Measurements from ENCODE around the gene CMTM6. TPM values are rescaled to one million over a fixed set of nuclear protein-coding genes. Genes with fewer than 3 reads are reported as not detected.
A peak's percentile ranks its signal among the peaks of the same experiment; 100 is the strongest.
"Not testable (repeated sequence)": the region's sequence is repeated elsewhere in the genome, so short reads cannot be mapped to it uniquely, and the experiment has no call there.

Gene CMTM6
- total and polyA plus RNA-seq, 7 experiments from 2014 or later = 24.1 to 61.1 (median 38.1) TPM

GRCh38 chr3:32443478-32443877 lies 59.2 kb downstream of the CMTM6 start:
- H3K4me3 ChIP-seq (ENCODE audit: low read length) = no peak overlapping the region
- ChIA-PET CTCF (interaction anchor here (0.7 kb wide), 1 partner anchor 35 kb away, joined by 3 read pairs; no protein-coding TSS in a partner anchor), POLR2A (interaction anchor here (0.7 to 12.6 kb wide), 4 partner anchors 9 to 18 kb away, joined by 3 to 145 read pairs (median 4); no protein-coding TSS in a partner anchor)
- Mint-ChIP-seq H3K4me1 (peaks cover 38 to 93% (median 87%) of the 10 kb centered on the region in 7 donors), H3K36me3 (peaks cover 17 to 71% (median 55%) of the 10 kb centered on the region in 5 donors), H3K27me3 (no peaks in the 10 kb centered on the region), H3K27ac (peak overlapping the region in 7 of 9 donors; percentile 6 to 81 (median 60)), H3K4me3 (peak overlapping the region in 3 of 10 donors; percentile 2 to 34 (median 34)), H3K9me3 (peaks cover 0 to 5% (median 0%) of the 10 kb centered on the region in 11 donors)
- no peak overlapping the region for H3K27ac ChIP-seq (ENCODE audit: low read depth, low read length)
- peak; percentile 31 for ATAC-seq
- intact Hi-C loops (cut with micrococcal nuclease) = no loop called here
- peaks cover 26 to 34% of the 10 kb centered on the region in 2 donors for H3K4me1 ChIP-seq (ENCODE audit: control insufficient read depth in 2 of 2, insufficient read depth in 2 of 2, low read length in 2 of 2)
- H3K9me3 ChIP-seq (ENCODE audit: control insufficient read depth in 2 of 3, low read length in 3 of 3) = no peaks in the 10 kb centered on the region
- H3K36me3 ChIP-seq (ENCODE audit: control insufficient read depth in 2 of 3, insufficient read depth in 3 of 3, low read length in 3 of 3) = peaks cover 0 to 15% (median 3%) of the 10 kb centered on the region in 3 experiments
- no peaks in the 10 kb centered on the region for H3K27me3 ChIP-seq (ENCODE audit: control insufficient read depth in 2 of 2, insufficient read depth in 2 of 2, low read length in 2 of 2)
- DNase-seq = peak in 1 of 9 donors; percentile 16

GRCh38 chr3:32442766-32443165 lies 59.9 kb downstream of the CMTM6 start:
- Histone ChIP-seq H3K27ac (ENCODE audit: low read depth, low read length) (no peak overlapping the region), H3K27me3 (ENCODE audit: control insufficient read depth in 2 of 2, insufficient read depth in 2 of 2, low read length in 2 of 2) (no peaks in the 10 kb centered on the region), H3K4me3 (ENCODE audit: low read length) (no peak overlapping the region), H3K9me3 (ENCODE audit: control insufficient read depth in 2 of 3, low read length in 3 of 3) (no peaks in the 10 kb centered on the region), H3K36me3 (ENCODE audit: control insufficient read depth in 2 of 3, insufficient read depth in 3 of 3, low read length in 3 of 3) (peaks cover 0 to 14% (median 0%) of the 10 kb centered on the region in 3 experiments), H3K4me1 (ENCODE audit: control insufficient read depth in 2 of 2, insufficient read depth in 2 of 2, low read length in 2 of 2) (peaks cover 28 to 39% of the 10 kb centered on the region in 2 donors)
- ChIA-PET CTCF (interaction anchor here (0.6 to 0.7 kb wide), 2 partner anchors 16 to 35 kb away, joined by 3 read pairs; no protein-coding TSS in a partner anchor), POLR2A (interaction anchor here (0.6 to 12.6 kb wide), 4 partner anchors 10 to 57 kb away, joined by 3 to 145 read pairs (median 3); no protein-coding TSS in a partner anchor)
- intact Hi-C loops (cut with micrococcal nuclease) = no loop called here
- DNase-seq = no peak
- no peaks in the 10 kb centered on the region for H3K27me3 Mint-ChIP-seq
- peaks cover 12 to 64% (median 51%) of the 10 kb centered on the region in 5 donors for H3K36me3 Mint-ChIP-seq
- ATAC-seq = no peak
- H3K4me1 Mint-ChIP-seq = peaks cover 34 to 93% (median 87%) of the 10 kb centered on the region in 7 donors
- H3K4me3 Mint-ChIP-seq = peak overlapping the region in 1 of 10 donors; percentile 11
- H3K9me3 Mint-ChIP-seq = peaks cover 0 to 5% (median 0%) of the 10 kb centered on the region in 11 donors
- peak overlapping the region; percentile 2 to 81 (median 67) for H3K27ac Mint-ChIP-seq

DNA sequence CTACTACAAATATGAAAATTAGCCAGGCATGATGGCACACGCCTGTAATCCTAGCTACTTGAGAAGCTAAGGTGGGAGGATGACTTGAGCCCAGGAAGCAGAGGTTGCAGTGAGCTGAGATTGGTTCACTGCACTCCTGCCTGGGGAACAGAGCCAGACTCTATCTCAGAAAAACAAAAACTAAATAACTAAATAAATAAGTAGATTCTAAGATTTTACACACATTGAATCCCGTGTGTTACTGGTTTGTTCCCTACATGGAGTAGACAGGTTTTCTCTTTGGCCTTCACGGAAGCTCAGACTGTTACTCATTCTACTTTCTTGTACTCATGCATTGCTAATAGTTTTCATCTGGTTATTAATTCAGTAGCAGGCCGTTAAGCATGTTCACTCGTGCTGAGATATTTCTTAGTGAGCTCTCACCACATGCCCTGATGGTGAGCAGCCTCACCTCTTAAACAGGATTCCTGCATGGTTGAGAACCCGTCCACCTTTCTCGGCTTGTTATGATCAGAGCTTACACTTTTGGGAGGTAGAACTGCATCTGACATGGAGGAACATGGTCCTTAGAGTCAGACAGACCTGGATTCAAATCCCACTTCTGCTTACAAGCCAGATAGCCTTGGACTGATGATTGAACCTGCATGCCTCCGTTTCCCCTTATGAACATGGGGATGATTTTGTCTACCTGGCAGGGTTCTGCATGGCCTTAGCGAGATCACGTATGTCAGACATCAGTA lies 61.9 kb downstream of the CMTM6 start:
- Mint-ChIP-seq H3K4me1 (peaks cover 29 to 90% (median 82%) of the 10 kb centered on the region in 7 donors), H3K36me3 (peaks cover 3 to 45% (median 35%) of the 10 kb centered on the region in 5 donors), H3K4me3 (peak overlapping the region in 1 of 10 donors; percentile 12), H3K9me3 (peaks cover 0 to 5% (median 0%) of the 10 kb centered on the region in 11 donors), H3K27ac (peak overlapping the region in 7 of 9 donors; percentile 6 to 69 (median 33)), H3K27me3 (no peaks in the 10 kb centered on the region)
- peaks cover 37 to 40% of the 10 kb centered on the region in 2 donors for H3K4me1 ChIP-seq (ENCODE audit: control insufficient read depth in 2 of 2, insufficient read depth in 2 of 2, low read length in 2 of 2)
- DNase-seq = peak in 1 of 9 donors; percentile 12
- no peaks in the 10 kb centered on the region for H3K9me3 ChIP-seq (ENCODE audit: control insufficient read depth in 2 of 3, low read length in 3 of 3)
- no peak overlapping the region for H3K4me3 ChIP-seq (ENCODE audit: low read length)
- intact Hi-C loops (cut with micrococcal nuclease) = loop anchor here (1.0 kb wide), 1 partner anchor 7 kb away; no protein-coding TSS in a partner anchor
- CTCF ChIA-PET = interaction anchor here (1.1 to 1.4 kb wide), 3 partner anchors 10 to 40 kb away, joined by 3 to 5 read pairs (median 3); no protein-coding TSS in a partner anchor
- peaks cover 0 to 14% (median 0%) of the 10 kb centered on the region in 3 experiments for H3K36me3 ChIP-seq (ENCODE audit: control insufficient read depth in 2 of 3, insufficient read depth in 3 of 3, low read length in 3 of 3)
- H3K27me3 ChIP-seq (ENCODE audit: control insufficient read depth in 2 of 2, insufficient read depth in 2 of 2, low read length in 2 of 2) = no peaks in the 10 kb centered on the region
- POLR2A ChIA-PET = interaction anchor here (0.6 to 12.6 kb wide), 5 partner anchors 12 to 1826 kb away, joined by 3 to 145 read pairs (median 6); no protein-coding TSS in a partner anchor
- ATAC-seq = no peak
- H3K27ac ChIP-seq (ENCODE audit: low read depth, low read length) = no peak overlapping the region

DNA sequence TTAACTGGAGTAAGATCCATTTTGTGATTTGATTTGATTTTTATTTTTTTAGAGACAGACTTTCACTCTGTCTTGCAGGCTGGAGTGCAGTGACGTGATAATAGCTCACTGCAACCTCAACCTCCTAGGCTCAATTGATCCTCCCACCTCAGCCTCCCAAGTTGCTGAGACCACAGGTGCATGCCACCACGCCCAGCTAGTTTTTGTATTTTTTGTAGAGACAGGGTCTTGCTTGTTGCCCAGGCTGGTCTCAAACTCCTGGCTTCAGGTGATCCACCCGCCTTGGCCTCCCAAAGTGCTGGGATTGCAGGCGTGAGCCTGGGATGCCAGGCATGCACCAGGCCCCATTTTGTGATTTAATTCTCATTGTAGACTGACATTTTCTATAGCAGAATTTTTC lies 63.2 kb downstream of the CMTM6 start:
- not testable (repeated sequence) for H3K27ac ChIP-seq (ENCODE audit: low read depth, low read length); H3K27me3 Mint-ChIP-seq; H3K4me3 ChIP-seq (ENCODE audit: low read length); H3K9me3 Mint-ChIP-seq; H3K36me3 ChIP-seq (ENCODE audit: control insufficient read depth in 2 of 3, insufficient read depth in 3 of 3, low read length in 3 of 3); DNase-seq; H3K9me3 ChIP-seq (ENCODE audit: control insufficient read depth in 2 of 3, low read length in 3 of 3); H3K27me3 ChIP-seq (ENCODE audit: control insufficient read depth in 2 of 2, insufficient read depth in 2 of 2, low read length in 2 of 2)
- peaks cover 41 to 49% of the 10 kb centered on the region in 2 donors for H3K4me1 ChIP-seq (ENCODE audit: control insufficient read depth in 2 of 2, insufficient read depth in 2 of 2, low read length in 2 of 2)
- Mint-ChIP-seq H3K4me1 (peaks cover 29 to 91% (median 83%) of the 10 kb centered on the region in 7 donors), H3K36me3 (peaks cover 3 to 38% (median 28%) of the 10 kb centered on the region in 5 donors), H3K27ac (peak overlapping the region in 7 of 9 donors; percentile 45 to 87 (median 82)), H3K4me3 (peak overlapping the region in 3 of 10 donors; percentile 1 to 62 (median 10))
- POLR2A ChIA-PET = interaction anchor here (0.7 to 12.6 kb wide), 3 partner anchors 11 to 38 kb away, joined by 3 to 145 read pairs (median 29); no protein-coding TSS in a partner anchor
- CTCF ChIA-PET = interaction anchor here (0.9 to 1.5 kb wide), 2 partner anchors 21 to 29 kb away, joined by 3 to 4 read pairs; no protein-coding TSS in a partner anchor
- ATAC-seq = peak; percentile 23
- intact Hi-C loops (cut with micrococcal nuclease) = loop anchor here in 1 of 2 donors (10.0 kb wide), 2 partner anchors 525 to 1825 kb away; no protein-coding TSS in a partner anchor

DNA sequence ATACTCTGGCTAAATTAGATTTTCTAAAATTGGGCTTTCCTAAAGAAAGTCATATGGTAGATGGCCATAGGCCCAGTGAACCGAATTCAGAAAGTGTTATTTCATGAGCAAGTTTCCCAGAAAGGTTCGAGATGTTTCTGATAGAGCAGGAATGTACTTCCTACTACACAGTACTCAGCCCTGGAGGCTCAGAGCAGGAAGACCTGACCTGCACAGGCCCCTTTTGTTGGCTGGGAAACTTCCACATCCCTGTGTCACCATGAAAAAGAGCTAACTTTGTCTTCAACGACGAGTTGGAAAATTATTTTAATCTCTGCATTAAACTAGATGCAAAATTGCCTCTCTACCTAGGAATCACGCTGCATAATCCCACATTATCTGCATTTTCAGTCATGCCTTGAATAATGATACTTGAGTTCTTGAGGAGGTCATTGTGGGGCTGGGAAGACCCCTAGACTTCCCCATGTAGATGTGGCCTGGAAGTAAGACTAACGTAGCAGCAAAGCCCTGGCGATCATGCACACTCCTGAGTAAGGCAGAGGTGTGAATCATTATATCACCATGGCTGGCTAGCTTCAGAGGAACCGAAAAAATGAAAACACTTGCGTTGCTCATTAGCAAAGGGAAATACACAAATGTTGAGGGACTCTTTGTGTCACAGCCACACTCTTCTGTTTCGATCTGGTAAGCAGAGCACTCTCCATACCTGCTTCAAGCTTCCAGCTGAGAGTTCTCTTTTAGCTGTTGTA lies 63.9 kb downstream of the CMTM6 start:
- H3K27ac Mint-ChIP-seq = peak overlapping the region; percentile 45 to 87 (median 80)
- DNase-seq (peak in 1 of 9 donors; percentile 24), ATAC-seq (peak; percentile 65)
- H3K4me3 Mint-ChIP-seq = peak overlapping the region in 6 of 10 donors; percentile 1 to 80 (median 46)
- no peaks in the 10 kb centered on the region for H3K27me3 Mint-ChIP-seq
- H3K9me3 Mint-ChIP-seq = peaks cover 0 to 6% (median 0%) of the 10 kb centered on the region in 11 donors
- H3K36me3 Mint-ChIP-seq = peaks cover 3 to 32% (median 27%) of the 10 kb centered on the region in 5 donors
- peaks cover 0 to 10% (median 0%) of the 10 kb centered on the region in 3 experiments for H3K36me3 ChIP-seq (ENCODE audit: control insufficient read depth in 2 of 3, insufficient read depth in 3 of 3, low read length in 3 of 3)
- ChIA-PET CTCF (interaction anchor here (0.7 to 1.5 kb wide), 3 partner anchors 21 to 146 kb away, joined by 3 to 4 read pairs (median 3); no protein-coding TSS in a partner anchor), POLR2A (interaction anchor here (1.0 to 12.6 kb wide), 5 partner anchors 10 to 30 kb away, joined by 3 to 145 read pairs (median 7); no protein-coding TSS in a partner anchor)
- no peak overlapping the region for H3K4me3 ChIP-seq (ENCODE audit: low read length)
- H3K4me1 ChIP-seq (ENCODE audit: control insufficient read depth in 2 of 2, insufficient read depth in 2 of 2, low read length in 2 of 2) = peaks cover 42 to 47% of the 10 kb centered on the region in 2 donors
- H3K27ac ChIP-seq (ENCODE audit: low read depth, low read length) = no peak overlapping the region
- intact Hi-C loops (cut with micrococcal nuclease) = loop anchor here in 1 of 2 donors (10.0 kb wide), 2 partner anchors 524 to 1824 kb away; no protein-coding TSS in a partner anchor
- peaks cover 29 to 88% (median 78%) of the 10 kb centered on the region in 7 donors for H3K4me1 Mint-ChIP-seq
- H3K9me3 ChIP-seq (ENCODE audit: control insufficient read depth in 2 of 3, low read length in 3 of 3) = no peaks in the 10 kb centered on the region
- no peaks in the 10 kb centered on the region for H3K27me3 ChIP-seq (ENCODE audit: control insufficient read depth in 2 of 2, insufficient read depth in 2 of 2, low read length in 2 of 2)

Data from naive thymus-derived CD4-positive, alpha-beta T cell (primary cell).